HG03139 (cell line): Measurements from ENCODE around the gene EIF4E1B.
"Not testable (repeated sequence)": the region's sequence is repeated elsewhere in the genome, so short reads cannot be mapped to it uniquely, and the experiment has no call there.

Experiments used
- ATAC-seq: cut with Tn5 transposase; IDR thresholded peaks from one replicate; pipeline ENCODE4 v1.9.1; 2021; ENCODE audit not compliant: unreplicated experiment

Gene EIF4E1B, protein sequence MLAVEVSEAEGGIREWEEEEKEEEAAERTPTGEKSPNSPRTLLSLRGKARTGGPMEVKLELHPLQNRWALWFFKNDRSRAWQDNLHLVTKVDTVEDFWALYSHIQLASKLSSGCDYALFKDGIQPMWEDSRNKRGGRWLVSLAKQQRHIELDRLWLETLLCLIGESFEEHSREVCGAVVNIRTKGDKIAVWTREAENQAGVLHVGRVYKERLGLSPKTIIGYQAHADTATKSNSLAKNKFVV

DNA sequence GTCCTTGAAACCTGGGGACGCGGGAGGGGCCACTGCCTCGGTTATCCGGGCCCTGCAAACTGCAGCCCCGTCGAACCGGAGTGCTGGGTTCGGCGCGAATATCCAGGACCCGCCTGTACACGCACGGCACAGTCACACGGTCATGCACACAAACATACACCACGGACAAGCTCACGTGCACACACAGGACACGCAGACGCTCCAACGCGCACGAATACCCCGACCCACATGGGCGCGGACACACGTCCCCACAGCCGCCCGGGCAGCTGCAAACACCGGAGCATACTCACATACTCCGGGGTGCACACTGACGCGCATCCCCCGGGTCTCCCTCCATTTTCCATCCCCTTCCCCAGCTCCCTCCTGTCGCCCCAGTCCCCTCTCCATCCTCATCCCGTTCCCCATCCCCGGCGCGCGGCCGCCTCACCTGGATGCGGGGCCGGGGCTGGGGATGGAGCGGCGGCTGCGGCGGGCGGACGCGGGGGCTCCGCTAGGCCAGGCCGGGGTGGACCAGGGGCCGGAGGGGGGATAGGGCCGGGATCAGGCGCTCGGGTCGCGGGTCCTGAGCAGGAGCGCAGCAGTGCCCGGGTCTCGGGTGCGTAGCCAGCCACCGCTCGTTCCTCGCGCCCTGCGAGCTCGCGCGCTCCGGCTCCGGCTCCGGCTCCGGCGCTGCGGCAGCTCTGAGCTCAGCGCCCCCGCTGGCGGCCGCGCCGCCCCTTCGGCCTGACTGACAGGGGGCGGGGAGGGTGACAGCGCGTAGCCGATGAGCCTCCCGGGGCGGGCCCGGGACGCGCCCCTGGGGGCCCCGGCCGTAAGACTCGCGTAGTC is at the start of gene EIF4E1B, which contains the start of gene SNCB:
EIF4E1B (plus strand) TSS at position 823 of the 828 bp plus-strand sequence. CDS start 12,113 bp downstream, outside the sequence.
SNCB (minus strand) TSS at position 682 of the 828 bp plus-strand sequence. CDS start 880 bp downstream, outside the sequence.
- ATAC-seq: no peak

DNA sequence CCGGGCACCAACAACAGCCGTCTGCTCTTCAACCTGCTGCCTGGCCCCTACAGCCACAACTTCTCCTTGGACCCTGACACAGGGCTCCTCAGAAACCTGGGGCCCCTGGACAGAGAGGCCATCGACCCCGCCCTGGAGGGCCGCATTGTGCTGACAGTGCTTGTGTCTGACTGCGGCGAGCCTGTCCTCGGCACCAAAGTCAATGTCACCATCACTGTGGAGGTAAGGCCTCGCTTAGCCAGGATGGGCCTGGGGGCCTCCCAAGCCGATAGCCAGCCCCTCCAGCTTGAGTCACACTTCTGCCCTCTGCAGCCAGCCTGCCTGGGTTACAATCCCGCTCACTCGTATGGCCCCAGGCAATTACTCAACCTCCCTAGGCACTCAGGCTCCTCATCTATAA is 49.1 kb upstream of the EIF4E1B start:
- no peak for ATAC-seq

DNA sequence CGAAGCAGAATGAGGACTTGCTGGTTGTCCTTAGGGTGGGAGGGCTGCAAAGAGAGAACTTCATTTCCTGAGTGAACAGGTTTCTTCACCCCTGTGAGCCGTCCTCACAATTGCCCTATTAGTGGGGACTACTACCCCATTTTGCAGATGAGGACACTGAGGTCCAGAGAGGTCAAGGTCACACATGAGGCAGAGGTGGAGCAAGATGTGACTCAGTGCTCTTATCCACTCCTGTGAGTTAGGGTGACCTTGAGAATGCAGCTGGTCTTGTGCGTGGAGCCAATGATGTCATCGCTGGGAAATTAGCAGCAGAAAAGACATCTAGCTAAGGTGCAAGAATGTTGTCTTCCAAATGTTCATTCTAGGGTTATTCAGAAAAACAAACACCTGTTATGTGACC is 47.4 kb upstream of the EIF4E1B start:
- ATAC-seq: no peak

DNA sequence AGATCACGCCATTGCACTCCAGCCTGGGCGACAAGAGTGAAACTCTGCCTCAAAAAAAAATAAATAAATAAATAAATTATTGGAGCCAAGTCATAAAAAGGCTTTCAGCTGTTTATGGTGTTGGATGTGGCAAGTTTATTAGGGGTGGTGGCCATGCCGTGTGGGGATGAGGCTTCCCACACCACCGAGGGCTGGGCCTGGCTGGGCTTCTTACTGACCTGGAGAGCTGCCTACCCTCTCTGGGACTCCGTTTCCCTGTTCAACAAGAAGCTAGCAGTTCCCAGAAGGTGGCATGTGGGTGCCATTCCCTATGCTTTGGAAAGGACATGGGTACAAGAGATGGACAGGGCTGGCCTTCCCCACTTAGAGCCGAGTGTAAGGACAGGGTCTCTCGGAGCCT is 43.1 kb upstream of the EIF4E1B start:
- ATAC-seq: no peak

DNA sequence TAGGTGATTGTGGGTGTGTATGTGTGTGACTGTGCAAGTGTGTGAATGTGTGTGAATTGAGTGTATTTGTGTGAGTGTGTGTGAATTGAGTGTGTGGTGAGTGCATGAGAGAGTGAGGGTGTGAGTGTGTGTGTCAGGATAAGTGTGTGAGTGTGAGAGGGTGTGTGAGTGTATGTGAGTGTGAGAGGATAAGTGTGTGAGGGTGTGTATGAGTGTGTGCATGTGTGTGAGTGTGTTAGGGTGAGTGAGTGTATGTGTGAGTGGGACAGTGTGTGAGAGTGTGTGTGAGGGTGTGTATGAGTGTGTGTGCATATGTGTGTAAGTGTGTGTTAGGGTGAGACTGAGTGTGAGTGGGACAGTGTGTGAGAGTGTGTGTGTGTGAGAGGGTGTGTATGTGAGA is 42.2 kb upstream of the EIF4E1B start:
- no peak for ATAC-seq

DNA sequence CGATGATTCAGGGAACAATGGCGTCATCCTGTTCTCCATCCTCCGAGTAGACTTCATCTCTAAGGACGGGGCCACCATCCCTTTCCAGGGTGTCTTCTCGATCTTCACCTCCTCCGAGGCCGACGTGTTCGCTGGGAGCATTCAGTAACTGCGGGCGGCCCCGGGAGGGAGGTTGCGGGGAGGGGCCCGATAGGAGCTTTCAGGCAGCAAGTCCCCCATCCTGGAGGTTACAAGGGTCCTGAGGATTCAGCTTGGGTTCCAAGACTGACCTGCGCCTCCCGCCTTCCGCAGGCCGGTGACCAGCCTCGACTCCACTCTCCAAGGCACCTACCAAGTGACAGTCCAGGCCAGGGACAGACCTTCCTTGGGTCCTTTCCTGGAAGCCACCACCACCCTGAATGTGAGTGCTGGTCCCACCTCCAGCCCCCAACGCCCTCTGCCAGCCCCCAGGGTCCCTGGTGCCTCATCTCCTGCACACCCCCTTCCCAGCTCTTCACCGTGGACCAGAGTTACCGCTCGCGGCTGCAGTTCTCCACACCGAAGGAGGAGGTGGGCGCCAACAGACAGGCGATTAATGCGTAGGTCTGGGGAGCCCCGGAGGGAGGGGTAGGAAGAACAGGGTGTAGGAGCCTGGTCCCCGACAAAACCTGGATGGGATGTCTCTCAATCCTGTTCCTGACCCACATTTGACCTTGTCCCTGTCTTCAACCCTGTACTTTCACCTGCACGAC is 41.3 kb upstream of the EIF4E1B start:
- ATAC-seq: no peak

DNA sequence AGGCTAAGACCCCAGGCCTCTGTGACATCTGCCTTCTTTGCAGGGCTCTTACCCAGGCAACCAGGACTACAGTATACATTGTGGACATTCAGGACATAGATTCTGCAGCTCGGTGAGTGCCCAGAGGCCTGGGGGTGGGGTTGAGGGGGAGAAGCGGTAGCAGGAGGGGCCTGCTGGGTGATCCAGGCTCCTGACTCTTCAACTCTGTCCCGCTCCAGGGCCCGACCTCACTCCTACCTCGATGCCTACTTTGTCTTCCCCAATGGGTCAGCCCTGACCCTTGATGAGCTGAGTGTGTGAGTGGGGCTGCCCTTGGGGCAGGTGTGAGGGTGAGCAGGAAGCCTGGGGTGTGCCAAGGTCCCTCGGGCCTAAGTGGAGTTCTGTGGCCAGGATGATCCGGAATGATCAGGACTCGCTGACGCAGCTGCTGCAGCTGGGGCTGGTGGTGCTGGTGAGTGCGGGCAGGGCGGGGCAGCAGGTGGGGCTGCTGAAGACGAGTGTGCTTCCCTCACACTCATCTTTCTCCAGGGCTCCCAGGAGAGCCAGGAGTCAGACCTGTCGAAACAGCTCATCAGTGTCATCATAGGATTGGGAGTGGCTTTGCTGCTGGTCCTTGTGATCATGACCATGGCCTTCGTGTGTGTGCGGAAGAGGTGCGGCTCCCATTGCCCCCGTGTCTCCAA is 40.3 kb upstream of the EIF4E1B start:
- no peak for ATAC-seq

DNA sequence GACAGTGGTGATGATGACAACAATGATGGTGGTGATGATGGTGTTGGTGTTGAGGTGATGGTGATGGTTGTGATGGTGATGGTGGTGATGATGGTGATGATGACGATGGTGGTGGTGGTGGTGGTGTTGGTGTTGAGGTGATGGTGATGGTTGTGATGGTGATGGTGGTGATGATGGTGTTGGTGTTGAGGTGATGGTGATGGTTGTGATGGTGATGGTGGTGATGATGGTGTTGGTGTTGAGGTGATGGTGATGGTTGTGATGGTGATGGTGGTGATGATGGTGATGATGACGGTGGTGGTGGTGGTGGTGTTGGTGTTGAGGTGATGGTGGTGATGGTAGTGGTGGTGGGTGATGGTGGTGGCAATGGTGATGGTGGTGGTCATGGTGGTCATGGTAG is 38.8 kb upstream of the EIF4E1B start:
- not testable (repeated sequence) for ATAC-seq

DNA sequence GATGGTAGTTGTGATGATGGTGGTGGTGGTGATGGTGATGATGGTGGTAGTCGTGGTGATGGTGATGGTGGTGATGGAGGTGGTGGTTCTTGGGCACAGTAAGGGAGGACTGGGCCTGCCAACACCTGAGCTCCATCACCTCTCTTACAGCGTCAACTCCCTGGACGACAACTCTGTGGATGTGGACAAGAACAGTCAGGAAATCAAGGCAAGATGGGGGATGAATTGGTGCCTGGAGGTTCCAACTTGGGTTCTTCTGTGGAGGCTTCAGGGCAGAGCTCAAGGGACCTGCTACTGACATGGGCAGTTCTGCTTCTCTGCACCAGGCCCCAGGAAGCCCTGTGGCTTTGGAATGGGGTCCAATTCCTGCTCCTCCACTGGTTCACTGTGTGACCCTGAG is 37.9 kb upstream of the EIF4E1B start:
- ATAC-seq: no peak

DNA sequence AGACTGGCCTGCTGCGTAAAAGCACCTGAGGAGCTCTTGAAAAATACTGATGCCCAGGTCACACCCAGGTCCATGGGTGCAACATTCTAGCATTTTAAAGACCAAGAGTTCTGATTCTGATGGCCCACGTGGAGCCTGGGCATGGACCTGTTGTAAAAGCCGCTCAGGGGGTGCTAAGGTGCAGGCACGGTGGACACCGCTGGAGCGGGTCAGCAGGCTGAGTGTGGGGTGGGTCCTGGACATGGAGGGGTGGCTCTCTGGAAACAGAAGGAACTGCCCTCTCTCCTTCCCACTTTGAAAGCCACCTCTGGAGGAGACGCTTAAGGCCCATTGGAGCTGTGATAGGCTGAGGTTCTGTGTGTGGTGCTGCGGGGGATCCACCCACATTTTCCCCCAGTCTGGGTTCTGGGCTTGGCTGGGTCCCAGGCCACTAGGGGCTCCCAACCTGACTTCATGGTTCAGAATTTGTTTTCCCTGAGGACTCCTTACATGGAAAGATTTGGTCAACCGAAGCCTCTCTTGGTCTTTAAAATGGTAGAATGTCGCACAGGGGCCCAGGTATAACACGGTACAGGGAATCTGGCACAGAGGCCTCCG is 37.1 kb upstream of the EIF4E1B start:
- ATAC-seq: no peak

DNA sequence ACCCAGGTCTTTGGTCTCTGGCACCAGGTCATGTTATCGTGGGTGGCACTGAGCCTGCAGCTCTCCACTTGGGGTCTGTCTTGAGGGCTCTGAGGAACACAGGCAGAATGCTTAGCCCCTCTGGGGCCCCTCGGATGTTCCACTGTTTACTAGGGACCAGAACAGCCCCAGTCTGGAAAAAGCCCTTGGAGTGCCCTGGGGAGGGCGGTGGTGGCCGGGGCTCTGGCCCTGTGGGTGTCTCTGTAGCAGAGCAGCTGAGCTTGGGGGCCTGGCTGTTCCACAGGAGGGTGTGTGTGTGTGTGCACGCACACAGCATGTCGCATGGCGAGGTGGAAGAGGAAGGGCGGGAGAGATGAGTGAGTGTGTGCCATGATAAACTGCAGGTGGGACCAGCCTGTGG is 35.9 kb upstream of the EIF4E1B start:
- ATAC-seq: no peak

DNA sequence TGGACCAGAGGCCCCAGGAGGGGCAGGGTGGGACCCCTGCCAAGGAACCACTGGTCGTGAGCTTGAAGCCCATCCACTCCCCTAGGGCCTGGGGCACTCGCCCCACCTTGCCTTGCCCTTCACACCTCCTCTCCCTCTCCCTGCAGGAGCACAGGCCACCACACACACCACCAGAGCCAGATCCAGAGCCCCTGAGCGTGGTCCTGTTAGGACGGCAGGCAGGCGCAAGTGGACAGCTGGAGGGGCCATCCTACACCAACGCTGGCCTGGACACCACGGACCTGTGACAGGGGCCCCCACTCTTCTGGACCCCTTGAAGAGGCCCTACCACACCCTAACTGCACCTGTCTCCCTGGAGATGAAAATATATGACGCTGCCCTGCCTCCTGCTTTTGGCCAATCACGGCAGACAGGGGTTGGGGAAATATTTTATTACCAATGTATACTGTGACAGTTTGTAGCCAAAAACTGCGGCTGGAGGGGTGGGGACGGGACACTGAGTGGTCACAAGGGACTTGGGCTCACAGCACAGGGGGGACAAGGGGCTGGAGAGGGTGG is 35.0 kb upstream of the EIF4E1B start:
- ATAC-seq: no peak

DNA sequence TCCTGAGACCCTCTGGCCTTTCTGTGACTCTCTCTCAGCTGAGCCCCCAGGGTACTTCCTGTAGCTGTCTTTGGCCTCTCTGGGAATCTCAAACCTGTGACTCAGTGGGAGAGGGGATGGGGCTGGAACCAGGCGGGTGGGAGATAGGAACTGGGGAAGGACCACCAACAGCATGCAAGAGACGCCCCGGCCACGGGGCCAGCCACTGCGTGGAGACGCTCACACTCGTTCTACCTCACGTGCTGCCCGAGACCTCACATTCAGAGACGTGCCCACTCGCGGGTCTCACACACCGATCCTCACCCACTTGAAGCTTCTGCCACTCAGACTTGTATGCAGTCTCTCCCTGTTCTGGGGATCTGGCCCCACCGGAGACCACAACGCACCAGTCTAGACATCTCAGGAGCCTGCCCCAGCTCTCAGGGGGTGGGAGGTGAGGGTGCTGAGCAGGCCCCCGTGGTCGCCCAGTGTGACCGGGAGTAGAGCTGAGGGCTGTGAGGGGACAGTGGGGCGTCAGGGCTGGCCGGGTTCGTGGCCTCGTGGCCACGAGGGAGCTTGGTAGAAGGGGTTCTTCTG is 34.3 kb upstream of the EIF4E1B start:
- ATAC-seq: no peak

DNA sequence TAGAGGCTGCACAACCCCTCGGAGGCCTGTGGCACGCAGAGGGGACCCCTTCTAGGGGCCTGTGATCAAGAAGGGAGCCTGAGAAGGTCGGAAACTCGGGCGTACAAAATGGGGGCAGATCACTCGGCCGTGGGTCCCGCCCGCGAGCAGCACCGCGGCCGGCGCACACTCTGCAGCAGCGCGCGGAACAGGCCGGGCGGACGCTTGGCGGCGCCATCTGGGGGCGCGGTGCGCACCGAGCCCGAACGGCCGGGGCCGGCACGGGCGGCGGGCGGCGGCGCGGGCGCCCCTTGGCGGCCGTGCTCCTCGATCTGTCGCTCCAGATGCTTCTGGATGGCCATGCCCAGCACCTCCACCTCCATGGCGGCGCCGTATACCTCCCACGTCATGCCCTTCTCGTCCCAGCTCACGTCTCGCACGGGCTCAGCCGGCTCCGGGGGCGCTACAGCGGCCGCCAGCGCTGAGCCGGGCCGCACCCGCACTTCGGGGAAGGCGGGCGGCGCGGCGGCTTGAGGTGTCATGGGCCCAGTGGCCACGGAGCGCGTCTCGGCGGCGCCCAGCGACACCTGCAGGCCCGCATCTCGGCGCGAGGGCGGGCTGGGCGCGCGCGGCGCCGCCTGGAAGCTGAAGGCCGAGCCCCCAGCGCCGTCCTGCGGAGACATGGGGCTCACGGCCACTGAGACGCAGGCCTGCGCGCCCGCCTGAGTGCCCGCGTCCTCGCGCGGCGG is 33.6 kb upstream of the EIF4E1B start:
- ATAC-seq: peak; percentile 61

DNA sequence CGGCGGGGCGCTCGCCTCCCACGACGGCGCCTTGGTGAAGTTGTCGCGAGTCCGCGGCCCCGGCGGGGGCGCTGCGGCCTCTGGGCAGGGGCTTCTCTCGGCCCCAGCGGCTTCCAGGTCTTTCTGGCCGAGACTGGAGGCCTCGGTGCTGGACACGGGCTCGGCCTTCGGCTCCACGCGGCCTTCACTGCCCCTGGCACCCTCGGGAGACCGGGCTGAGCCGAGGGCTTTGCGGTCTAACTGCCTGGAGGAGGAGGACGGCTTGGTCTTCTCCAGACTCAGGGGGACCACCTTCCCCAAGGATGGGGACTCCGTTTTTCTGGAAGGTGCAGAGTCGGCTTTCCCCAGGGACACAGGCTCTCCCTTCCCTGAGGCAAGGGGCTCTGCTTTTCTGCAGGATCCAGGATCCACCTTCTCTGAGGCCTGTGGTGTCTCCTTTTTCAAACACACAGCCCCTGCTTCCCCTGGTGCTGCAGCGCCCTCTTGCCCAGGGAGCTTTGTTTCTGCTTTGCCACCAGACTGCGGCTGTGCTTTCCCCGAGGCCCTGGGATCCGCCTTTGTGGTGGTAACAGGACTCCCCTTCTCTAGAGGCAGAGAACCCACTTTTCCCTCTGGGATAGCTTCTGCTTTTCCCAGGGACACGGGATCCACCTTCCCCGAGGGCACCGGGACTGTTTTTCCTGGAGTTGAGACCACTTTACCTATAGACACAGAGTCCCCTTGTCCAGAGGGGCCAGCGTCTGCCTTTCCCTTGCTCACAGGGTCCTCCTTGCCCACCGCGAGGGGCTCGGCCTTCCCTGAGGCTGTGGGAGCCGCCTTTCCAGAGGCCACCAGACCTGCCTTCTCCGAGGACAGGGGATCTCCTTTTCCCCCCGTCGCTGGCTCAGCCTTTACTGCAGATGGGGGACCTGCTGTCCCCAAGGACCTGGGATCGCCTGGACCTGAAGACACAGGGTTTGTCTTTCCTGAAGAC is 32.8 kb upstream of the EIF4E1B start:
- ATAC-seq: no peak

DNA sequence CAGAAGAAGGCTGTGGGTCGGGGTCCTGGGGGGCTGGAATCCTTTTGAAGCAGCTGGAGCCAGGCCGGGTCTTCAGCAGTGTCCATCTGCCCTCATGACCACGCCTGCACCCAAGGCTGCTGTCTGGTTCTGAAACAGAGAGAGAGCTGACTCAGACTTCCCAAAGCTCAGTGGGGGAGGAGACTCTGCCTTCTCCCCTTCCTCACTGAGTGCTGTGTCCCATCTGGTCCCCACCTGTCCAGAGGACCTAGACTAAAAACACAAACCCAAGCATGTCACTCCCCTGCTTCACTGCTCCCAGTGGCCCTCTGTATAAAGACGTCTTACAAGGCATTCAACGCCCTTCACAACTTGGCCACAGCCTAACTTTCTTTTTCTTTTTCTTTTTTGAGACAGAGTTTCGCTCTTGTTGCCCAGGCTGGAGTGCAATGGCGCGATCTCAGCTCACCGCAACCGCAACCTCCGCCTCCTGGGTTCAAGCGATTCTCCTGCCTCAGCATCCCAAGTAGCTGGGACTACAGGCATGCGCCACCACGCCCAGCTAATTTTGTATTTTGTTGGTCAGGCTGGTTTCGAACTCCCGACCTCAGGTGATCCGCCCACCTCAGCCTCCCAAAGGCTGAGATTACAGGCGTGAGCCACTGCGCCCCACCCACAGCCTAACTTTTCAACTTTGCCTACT is 30.6 kb upstream of the EIF4E1B start:
- ATAC-seq: not testable (repeated sequence)

DNA sequence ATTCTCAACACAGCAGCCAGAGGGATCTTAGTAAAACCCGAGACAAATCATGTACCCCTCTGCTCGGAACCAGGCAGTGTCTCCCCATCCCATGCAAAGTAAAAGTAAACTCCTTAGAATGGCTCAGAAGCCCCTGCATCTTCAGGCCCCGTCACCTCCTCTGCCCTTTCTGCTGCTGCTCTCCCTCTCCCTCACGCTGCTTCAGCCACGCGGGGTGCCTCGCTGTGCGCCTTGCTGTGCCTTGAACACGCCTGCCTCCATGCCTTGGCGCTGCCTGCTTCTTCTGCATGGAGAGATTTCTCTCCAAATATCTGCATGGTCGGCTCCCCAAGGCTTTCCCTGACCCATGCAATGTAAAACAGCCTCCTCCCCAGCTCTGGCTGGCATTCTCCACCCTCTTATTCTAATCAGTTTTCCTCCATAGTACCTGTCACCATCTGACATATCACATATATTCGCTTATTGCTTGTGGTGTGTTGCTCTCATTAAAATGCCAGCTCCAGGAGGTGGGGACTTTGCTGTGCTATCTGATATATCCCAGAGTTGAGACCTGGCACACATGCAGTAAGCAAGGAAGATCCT is 28.5 kb upstream of the EIF4E1B start:
- ATAC-seq: no peak
